ENCODE measurements around the gene KCNE4. TPM values are rescaled to one million over a fixed set of nuclear protein-coding genes. Genes with fewer than 3 reads are reported as not detected.
A peak's percentile ranks its signal among the peaks of the same experiment; 100 is the strongest.
"Not testable (repeated sequence)": the region's sequence is repeated elsewhere in the genome, so short reads cannot be mapped to it uniquely, and the experiment has no call there.

The KCNE4 gene
- total RNA-seq, 1 experiment from 2014 or later = 2.8 TPM

DNA sequence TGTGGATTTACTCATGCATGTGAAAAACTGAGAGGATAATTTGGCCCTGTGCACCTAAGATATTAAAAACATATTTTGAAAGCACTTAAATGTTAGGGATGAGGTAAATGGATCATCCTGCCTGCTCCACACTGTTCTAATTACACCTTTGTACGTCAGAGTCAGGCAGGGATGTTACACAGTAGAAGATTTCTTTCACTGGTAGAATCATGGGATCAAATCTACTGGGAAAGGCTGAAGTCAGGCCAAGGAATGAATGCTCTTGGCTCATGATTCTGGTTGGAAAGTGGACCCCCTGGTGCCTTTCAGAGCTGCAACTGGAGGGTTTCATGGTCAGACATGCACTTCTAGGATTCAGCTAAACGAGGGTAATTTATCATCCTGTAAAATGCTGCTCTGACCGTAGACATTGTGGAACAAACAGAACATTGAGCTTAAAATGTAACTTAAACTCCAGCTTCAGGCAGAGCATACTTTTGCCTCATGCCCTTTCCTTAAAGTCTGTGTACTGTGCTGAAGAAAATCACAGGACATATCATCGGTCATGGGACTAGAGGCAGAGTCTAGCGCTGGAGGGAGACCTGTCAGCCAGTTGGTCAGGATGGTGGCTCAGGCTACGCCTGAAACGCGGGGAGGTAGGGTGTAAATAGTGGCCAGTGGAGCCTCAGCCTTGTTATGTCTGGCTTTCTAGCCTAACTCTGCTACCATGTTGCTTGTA, 4.9 kb downstream of the KCNE4 start:
- DNase-seq (ENCODE audit: low spot score) = no peak

DNA sequence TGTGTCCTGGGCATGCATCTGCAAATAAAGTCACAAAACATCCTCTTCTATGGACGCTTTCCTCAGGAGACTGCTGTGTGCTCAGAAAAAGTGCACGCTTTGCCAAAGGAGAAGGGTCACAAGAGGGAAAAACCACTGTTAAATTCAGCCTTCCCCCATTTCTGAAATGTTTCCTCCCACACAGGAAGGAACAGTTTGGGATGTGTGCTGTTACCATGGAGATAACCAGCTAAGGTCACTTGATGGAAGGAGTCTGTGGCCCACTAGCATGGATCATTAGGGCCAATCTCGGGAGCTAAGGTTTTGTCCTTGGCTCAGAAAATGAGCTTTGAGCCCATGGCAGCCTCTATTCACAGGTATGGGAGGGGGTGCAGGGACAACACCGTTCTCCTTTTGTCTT, 5.6 kb downstream of the KCNE4 start:
- no peak for DNase-seq (ENCODE audit: low spot score)

DNA sequence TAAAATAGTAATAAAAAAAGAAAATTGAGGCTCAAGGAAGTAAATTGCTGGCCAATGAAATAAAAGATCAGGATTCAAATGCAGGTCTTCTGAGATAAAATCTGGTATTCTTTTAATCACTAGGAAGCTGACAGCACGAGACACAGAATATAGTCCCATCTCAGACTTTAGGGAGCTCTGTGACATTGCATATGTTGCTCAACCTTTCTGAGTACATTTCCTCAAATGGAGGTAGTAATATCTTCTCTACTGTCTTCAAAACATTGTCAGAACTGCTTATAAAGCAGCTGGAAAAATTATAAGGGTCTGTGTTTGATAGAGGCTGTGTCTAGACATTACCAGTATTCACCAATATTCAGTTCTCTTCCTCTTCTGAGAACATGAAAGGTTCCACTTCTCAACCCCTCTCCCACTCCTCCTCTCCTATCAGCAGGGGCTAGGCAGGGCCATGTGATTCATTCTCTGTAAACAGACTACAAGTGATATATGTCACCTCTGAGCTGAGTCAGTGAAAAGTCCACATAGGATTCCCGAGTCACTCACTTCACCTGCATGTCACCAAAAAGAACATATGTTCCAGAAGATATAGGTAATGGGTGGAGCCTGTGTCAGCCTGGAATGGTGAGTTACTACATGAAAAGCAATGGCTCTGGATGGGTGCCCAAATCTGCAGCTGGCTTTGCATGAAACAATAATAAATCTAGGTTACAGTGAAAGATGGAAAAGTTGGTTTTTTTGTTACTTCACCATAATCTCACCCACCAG, 7.1 kb downstream of the KCNE4 start:
- no peak for DNase-seq (ENCODE audit: low spot score)

DNA sequence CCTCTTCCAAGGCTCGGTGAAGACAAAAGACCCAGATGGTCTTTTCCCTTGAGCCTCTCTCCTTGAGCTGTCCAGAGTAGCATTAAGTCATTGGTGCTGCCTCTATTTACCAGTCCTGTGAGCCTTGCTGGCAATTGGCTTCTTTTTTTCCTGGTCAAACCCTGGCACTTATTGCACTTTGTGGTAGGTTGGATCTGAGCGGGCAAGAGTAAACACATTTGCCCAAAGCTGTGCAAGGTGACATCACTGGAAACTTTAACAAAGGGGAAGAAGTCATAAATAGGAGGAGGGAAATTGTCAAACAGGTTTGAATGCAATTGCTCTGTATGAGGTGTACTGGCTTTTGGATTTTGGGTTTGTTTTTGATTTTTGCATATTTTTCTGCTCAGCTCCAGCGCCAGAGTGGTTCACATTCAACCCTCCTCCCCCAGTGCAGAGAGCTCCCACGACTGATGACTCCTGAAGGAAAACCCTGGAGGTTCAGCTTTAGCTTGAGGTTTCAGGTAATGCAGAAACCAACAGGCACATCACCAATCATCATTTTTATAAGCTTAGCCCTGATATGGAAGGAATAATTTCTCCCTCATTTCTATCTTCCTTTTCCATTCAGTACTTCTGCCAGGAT, 8.3 kb downstream of the KCNE4 start:
- no peak for DNase-seq (ENCODE audit: low spot score)

DNA sequence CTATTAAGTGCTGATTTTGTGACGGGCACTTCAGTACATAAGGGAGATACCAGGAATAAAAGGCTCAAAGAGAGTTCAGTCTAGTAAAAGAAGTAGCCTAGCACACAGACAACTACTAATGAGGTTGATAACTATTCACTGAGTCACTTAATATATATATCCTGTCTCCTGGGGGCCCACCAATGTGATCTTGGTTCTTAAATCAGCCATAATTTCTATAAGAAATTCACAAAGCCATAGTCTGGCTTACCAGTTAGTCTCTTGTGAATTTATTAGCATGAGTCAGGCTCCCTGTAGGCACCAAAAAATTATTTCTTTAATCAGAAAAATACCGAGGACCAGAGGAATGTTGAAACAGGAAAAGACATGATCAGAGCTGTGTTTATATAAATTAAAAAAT, 10.4 kb downstream of the KCNE4 start:
- no peak for DNase-seq (ENCODE audit: low spot score)

DNA sequence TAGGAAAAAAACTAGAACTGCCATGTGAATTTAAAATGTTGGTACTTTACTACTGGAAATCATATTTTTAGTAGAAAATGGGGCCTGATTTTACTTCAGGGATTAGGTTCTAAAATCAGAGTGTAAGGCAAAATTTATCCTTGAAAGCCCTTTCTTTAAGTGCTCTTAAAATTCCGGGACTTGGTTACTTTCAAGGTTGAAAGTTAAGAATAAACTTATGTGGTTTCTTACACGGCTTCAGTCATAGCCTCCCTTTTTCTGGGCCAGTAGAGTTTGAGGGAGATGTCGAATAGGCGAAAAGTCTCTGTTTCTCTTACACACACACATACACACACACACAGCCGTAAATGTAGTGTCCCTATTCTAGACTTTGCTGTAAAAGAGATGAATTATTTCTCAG, 13.1 kb downstream of the KCNE4 start:
- DNase-seq (ENCODE audit: low spot score) = no peak

DNA sequence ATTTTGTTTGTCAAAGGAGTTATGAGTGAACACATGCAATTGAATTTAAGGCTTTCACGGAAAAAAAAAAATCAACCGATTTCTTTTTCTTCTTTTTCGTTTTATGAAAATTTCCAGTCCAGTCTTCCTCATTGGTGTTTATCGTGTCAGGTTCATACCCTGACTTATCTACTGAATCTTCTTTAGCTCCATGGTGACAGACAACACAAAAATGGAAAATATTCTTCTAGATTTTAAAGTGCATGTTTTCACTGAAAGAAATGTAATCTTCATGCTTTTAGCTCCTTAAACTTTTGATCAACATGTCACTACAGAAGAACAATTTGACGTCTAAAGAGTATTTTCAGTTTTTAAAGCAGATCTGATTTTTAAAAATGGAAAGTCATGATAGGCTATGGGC, 14.7 kb downstream of the KCNE4 start:
- DNase-seq (ENCODE audit: low spot score) = no peak

DNA sequence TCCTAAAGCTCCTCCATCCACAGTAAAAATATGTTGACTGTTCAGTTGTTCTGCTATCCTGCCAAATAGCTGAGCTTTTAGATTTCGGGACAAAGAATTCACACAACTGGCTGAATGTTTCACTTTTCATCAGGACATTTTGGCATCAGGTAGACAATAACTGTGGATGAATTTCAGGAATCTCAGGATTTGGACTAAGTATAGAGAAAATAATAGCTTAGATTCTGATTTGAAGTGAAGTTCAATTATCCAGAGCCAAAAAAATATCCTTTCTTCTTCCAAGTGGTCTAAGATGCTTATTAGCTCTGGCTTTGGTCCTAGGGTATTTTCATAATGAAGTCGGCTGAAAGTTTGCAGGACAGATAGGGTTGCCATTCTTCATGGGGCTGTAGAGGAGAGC, 16.1 kb downstream of the KCNE4 start:
- no peak for DNase-seq (ENCODE audit: low spot score)

DNA sequence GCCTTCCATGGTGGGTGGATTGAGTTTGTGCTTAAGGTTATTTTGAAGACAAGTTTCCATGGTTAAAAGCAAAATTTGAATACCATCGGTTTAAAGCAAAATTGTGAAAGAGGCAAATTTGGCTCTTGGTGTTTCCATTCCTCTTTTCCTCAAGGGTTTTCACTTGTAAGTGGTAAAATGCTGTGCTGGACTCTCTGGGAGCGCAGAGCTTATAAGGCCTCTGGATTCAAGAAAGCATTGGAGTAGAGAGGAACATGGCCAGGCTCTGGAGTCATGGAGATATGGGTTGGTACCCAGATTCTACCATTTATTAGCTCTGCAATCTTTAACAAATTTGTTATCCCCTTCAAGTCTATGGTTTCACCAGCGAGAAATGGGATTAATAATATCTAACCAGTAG, 17.5 kb downstream of the KCNE4 start:
- DNase-seq (ENCODE audit: low spot score) = no peak

DNA sequence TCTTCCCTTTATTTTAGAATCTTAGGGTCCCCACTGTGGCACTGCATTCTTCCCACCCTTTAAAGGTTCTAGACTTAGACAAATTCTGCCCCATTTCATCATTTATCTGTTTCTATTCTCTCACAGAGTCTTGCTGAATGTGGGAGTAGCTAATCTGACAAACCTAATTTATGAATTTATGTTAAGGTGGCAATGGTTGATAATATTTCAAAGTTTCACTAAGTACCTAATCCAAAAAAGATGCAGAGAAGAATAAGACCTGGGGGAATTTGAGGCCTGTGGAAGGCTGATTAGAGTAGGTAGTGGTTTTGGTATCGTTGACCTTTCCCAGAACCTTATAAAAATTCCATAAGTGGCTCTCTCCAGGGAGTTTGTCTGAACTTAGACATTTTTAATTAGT, 18.0 kb downstream of the KCNE4 start:
- DNase-seq (ENCODE audit: low spot score) = no peak

DNA sequence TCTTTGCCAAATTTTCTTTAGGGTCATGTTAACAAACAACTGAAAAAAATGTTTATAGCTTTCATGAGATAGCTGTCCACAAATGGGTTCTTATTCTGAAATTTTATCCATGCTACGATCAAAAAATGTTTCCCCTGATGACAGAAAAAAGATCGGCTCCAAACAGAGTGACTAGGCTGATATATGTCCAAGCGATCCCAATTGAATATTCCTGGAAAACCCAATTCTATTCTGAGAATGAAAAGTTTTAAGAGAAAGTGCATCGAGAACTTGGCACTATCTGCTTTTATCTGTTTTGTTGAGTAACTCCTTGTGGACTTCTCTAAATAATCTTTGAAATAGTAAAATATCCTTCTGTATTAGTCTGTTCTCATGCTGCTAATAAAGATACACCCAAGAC, 19.1 kb downstream of the KCNE4 start:
- no peak for DNase-seq (ENCODE audit: low spot score)

DNA sequence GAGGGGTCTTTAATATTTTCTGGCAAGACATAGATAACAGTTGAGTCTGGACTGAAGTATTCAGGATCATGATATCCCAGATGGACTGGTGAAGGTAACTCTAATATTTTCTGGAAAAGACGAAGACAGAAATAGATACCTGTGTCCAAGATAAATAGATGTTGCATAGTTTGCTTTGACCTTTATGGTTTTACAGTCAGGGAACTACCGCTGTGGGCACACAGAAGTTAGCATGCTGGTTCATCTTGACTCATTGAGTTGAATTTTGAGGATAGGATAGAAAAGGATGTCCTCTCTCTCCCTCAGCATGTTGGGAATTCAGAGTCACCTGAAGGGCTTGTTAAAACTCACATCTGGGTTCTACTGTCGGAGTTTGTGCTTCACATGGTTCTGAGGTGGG, 20.8 kb downstream of the KCNE4 start:
- no peak for DNase-seq (ENCODE audit: low spot score)

DNA sequence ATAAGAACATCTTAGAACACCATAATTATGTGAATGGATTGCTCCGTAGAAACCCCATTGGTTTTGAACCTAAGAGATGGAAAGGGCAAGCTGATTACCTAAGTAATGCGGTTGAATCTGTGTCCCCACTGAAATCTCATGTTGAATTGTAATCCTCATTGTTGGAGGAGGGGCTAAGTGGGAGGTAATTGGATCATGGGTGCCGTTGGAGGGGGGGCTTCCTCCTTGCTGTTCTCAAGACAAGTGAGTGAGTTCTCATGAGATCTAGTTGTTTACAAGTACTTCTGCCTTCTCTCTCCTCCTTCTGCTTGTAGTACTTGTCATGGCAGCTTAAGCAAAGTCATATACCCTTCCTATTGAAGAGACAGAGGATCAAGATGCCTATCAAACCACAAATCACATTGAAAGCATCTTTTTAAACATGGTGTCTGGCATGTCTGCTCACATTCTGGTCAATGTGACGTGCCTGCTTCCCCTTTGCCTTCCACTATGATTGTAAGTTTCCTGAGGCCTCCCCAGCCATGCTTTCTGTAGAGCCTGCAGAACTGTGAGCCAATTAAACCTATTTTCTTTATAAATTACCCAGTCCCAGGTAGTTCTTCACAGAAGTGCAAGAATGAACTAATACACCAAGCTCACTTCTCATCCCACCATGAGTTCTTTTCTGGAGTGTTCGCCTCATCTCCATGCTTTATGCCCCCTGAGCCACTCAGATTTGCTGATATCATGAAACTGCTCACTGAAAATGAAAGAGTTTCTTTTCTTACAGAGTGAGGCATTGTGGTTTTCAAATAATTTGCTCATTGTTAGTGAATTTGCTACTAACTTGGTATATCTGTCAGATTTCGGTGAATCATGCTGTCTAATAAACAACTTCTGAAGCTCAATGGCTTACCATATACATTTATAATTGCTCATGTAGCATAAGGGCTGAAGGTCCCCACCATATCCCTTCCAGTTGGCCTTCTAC, 23.6 kb downstream of the KCNE4 start:
- DNase-seq (ENCODE audit: low spot score) = no peak

DNA sequence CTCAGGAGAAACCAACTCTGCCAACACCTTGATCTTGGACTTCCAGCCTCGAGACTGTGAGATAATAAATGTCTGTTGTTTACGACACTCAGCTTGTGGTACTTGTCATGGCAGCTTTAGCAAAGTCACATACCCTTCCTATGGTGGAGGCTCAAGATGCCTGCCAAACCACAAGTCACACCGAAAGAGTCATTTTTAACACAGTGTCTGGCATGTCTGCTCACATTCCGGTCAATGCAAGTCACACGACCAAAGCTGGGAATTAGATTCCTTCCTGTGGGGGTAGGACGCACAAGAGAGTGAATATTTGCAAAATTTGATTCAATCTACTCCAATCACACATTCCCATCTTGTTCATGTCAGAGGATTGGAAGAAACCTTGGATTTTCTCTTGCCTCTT, 24.6 kb downstream of the KCNE4 start:
- peak; percentile 72 for DNase-seq (ENCODE audit: low spot score)

DNA sequence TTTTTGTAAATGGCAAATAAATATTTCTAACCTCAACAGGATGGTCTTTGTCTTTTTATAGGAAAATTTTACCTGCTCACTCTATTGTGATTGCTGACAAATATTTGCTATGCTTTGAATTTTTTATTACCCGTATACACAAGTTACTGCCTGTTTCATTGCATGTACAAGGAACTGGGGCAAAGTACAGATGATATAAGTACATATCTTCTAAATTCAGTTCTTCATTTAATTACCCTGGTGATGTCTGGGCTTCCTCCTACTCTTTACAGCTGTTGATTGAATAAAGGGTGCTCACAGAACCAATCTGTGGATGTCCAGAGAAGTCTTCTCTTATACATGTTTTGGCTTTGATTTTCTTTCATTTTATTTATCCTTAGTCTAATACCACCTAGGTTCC, 26.5 kb downstream of the KCNE4 start:
- no peak for DNase-seq (ENCODE audit: low spot score)

DNA sequence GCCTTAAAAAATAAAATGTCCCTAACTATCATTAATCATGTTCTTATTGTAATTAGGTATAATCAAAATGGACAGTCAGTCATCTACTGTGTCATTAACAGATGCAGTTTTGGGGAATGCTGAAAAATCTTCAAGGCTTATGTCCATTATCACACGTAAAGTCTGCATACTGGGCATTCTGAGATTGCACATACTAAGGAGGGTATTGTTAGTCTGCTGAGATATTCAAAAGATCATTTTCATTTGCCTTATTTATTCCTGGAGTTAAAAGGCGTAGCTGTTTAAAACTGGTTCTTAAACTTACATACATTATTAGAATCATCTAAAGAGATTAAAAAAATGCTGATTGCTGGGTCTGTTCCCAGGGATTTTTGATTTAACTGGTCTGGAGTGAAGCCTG, 27.4 kb downstream of the KCNE4 start:
- DNase-seq (ENCODE audit: low spot score) = no peak

DNA sequence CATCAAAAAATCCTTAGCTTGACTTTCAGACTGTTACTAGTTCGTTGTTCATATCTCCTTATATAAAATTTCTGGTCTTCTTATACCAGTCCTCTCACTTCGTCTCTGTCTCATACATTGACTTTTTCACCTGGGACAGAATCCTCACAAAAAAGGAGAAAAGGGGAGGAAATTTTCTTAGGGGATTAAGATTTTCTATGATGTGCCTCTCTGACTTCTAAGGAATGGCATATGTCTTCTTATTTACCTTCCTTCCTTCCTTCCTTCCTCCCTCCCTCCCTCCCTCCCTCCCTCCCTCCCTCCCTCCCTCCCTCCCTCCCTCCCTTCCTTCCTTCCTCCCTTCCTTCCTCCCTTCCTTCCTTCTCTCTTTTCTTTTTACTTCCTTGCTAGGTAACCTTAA, 27.9 kb downstream of the KCNE4 start:
- no peak for DNase-seq (ENCODE audit: low spot score)

DNA sequence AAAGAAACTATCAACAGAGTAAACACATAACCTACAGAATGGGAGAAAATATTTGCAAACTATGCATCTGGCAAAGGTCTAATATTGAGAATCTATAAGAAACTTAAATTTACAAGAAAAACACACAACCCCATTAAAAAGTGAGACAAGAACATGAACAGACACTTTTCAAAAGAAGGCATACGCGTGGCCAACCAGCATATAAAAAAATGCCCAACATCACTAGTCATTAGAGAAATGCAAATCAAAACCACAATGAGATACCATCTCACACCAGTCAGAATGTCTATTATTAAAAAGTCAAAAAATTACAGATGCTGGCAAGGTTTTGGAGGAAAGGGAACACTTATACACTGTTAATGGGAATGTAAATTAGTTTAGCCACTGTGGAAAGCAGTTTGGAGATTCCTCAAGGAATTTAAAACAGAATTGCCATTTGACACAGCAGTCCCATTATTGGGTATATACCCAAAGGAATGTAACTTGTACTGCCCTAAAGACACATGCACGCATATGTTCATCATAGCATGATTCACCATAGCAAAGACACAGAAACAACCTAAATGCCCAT, 28.9 kb downstream of the KCNE4 start:
- not testable (repeated sequence) for DNase-seq (ENCODE audit: low spot score)

DNA sequence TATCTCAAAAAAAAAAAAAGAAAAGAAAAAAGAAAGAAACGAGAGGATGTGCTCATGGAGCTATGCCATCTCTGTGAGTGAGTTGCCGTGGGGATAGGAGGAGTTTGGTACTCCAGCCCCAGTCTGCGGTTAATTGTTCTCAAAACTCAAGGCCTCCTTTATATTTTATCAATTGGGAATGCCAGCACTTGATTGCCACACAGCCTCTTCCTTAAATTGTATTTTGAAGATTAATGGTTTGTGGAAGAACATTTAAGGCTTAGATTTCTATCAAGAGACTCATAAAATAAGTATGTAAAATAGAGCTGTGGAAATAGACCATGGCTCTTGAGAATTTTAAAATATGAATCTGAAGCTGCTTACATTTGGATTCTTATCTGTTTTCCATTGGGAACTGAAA, 29.8 kb downstream of the KCNE4 start:
- no peak for DNase-seq (ENCODE audit: low spot score)

DNA sequence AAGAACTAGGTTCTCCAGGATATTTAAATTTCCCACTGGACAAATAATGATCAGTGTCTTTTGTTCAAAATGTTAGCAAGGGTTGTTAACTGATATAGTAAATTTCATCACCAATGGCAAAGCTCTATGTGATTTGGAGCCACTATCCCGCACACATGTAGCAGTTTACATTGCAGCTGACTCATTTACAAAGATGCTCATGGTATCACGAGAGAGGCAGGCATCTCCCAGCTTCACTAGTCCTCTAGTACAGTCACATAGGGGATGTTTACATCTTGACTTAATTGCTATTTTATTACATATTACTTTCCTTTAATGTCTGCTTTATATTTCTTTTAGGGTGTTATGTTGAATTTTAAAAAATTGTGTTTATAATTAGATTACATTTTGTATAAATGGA, 30.7 kb downstream of the KCNE4 start:
- no peak for DNase-seq (ENCODE audit: low spot score)

DNA sequence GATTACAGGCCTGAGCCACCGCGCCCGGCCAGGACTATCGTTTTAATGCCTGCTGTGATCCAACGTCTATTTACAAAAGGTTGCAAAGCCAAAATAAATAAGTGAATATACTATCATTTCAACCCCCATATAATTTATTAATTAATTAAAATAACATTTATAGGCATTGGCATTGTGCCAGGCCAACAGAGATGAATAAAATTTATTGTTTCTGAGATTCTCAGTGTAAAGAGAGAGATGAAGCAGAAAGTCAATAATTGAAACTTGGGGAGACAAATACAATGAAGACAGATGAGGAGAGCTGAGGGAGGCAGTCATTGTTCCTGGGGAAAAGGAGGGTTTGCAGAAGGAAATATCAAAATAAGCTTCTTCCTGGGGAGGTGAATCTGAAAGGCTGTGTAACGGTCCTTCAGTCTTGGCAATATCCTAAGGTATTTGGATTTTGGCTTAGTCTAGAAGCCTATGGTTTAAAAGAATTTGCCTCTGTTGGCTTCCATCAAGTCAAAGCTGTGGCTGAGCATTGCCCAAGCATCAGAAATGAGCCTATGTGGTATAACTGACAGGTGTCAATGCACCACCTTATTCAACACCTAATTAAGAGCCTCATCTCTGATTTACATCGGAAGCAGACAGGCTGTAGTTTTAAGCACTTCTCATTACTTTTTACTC, 31.5 kb downstream of the KCNE4 start:
- no peak for DNase-seq (ENCODE audit: low spot score)

Measured in H4 (cell line).